SK-MEL-5 (cell line): Measurements from ENCODE around the gene SECISBP2. TPM values are rescaled to one million over a fixed set of nuclear protein-coding genes. Genes with fewer than 3 reads are reported as not detected.
"Not testable (repeated sequence)": the region's sequence is repeated elsewhere in the genome, so short reads cannot be mapped to it uniquely, and the experiment has no call there.

ENCODE experiments used
- DNase-seq: peaks from one replicate; pipeline ENCODE4 v3.0.0-alpha.2; 2016; ENCODE audit warnings: low read depth, low spot score
- in situ Hi-C: cut with HindIII; loops from 2 replicates; pipeline ENCODE4 v1.10.0; 2016; ENCODE audit warnings: low sequenced_read_pairs, high pct_unique_total_duplicates, low pct_unique_long_range_greater_than_20kb
- polyA plus RNA-seq, 2 experiments: library from polyadenylated mRNA; depleted of rRNA; stranded (reverse); fragments of >200 nt; gene quantifications; 2 replicates each; pipeline ENCODE4 v1.2.3, GENCODE V29; 2015
- total RNA-seq: library from RNA; depleted of rRNA; stranded (reverse); fragments of >200 nt; shearing (Covaris generic); gene quantifications from 2 replicates; pipeline ENCODE4 v1.2.3, GENCODE V29; 2014; rRNA removed

Gene SECISBP2
- 44.9 and 50.7 TPM in 2 replicates for total RNA-seq
- 33.4 and 46.9 TPM in 2 replicates for polyA plus RNA-seq (2015; cell fraction: cytosol; rRNA removed)
- polyA plus RNA-seq (2015; cell fraction: nucleus; rRNA removed), result 129 and 130 TPM in 2 replicates

GRCh38 chr9:89318123-89319014 lies at the start of gene SECISBP2:
TSS of gene SECISBP2 (plus strand) at chr9:89318500. CDS start at chr9:89318577, 77 bp downstream.
- in situ Hi-C loops, result no loop called here
- DNase-seq, result peak; percentile 96

- DNase-seq, result no peak
- in situ Hi-C loops, result no loop called here
Observed at GRCh38 chr9:89273528-89274279, 44.6 kb upstream of the SECISBP2 start.

- no peak for DNase-seq
- in situ Hi-C loops, result no loop called here
Observed at GRCh38 chr9:89274838-89275237, 43.5 kb upstream of the SECISBP2 start.

GRCh38 chr9:89276040-89276439 lies 42.3 kb upstream of the SECISBP2 start:
- DNase-seq, in situ Hi-C loops: not testable (repeated sequence)

GRCh38 chr9:89277043-89277442 lies 41.3 kb upstream of the SECISBP2 start:
- in situ Hi-C loops, result no loop called here
- no peak for DNase-seq

GRCh38 chr9:89277454-89277853 lies 40.8 kb upstream of the SECISBP2 start:
- in situ Hi-C loops, result no loop called here
- DNase-seq, result no peak

GRCh38 chr9:89278551-89278950 lies 39.7 kb upstream of the SECISBP2 start:
- DNase-seq, result no peak
- in situ Hi-C loops, result no loop called here

GRCh38 chr9:89278997-89279739 lies 39.1 kb upstream of the SECISBP2 start:
- in situ Hi-C loops, result no loop called here
- DNase-seq, result peak; percentile 65

GRCh38 chr9:89281106-89281505 lies 37.2 kb upstream of the SECISBP2 start:
- in situ Hi-C loops, result no loop called here
- DNase-seq, result no peak

- DNase-seq, in situ Hi-C loops: not testable (repeated sequence)
Observed at GRCh38 chr9:89282248-89282968, 35.9 kb upstream of the SECISBP2 start.

GRCh38 chr9:89284076-89284475 lies 34.2 kb upstream of the SECISBP2 start:
- no peak for DNase-seq
- in situ Hi-C loops, result no loop called here

- in situ Hi-C loops, result no loop called here
Observed at GRCh38 chr9:89291741-89292140, 26.6 kb upstream of the SECISBP2 start.

GRCh38 chr9:89293014-89293413 lies 25.3 kb upstream of the SECISBP2 start:
- in situ Hi-C loops, result no loop called here
- no peak for DNase-seq

More at GRCh38 chr9:89291741-89292140, 26.6 kb upstream of the SECISBP2 start:
- DNase-seq, result no peak

- in situ Hi-C loops, result no loop called here
- no peak for DNase-seq
Observed at GRCh38 chr9:89295400-89295799, 22.9 kb upstream of the SECISBP2 start.

GRCh38 chr9:89301996-89302395 lies 16.3 kb upstream of the SECISBP2 start:
- in situ Hi-C loops, DNase-seq: not testable (repeated sequence)

- no peak for DNase-seq
- in situ Hi-C loops, result no loop called here
Observed at GRCh38 chr9:89304020-89304833, 14.1 kb upstream of the SECISBP2 start.
